PFSK-1 (cell line): ENCODE measurements around the gene PRRX1.

Source experiments
- POLR2AphosphoS5 ChIP-seq: IDR thresholded peaks from 2 replicates; pipeline ENCODE4 v1.6.1; 2012; ENCODE audit warnings: low read depth, mild to moderate bottlenecking, control low read depth, low read length, moderate library complexity
- REST ChIP-seq, 2 experiments: IDR thresholded peaks; 2 replicates each; pipeline versions ENCODE4 v1.6.1 to v1.8.0; 2011 to 2012; ENCODE audit warnings: low read depth in 2 of 2, low read length in 2 of 2, control low read depth in 1 of 2, inconsistent platforms in 1 of 2, mild to moderate bottlenecking in 1 of 2, moderate library complexity in 1 of 2; ENCODE audit not compliant: insufficient read depth in 1 of 2
- TAF1 ChIP-seq: IDR thresholded peaks from 2 replicates; pipeline ENCODE4 v1.6.1; 2012; ENCODE audit warnings: low read length, control low read depth, borderline replicate concordance; ENCODE audit not compliant: insufficient read depth

DNA sequence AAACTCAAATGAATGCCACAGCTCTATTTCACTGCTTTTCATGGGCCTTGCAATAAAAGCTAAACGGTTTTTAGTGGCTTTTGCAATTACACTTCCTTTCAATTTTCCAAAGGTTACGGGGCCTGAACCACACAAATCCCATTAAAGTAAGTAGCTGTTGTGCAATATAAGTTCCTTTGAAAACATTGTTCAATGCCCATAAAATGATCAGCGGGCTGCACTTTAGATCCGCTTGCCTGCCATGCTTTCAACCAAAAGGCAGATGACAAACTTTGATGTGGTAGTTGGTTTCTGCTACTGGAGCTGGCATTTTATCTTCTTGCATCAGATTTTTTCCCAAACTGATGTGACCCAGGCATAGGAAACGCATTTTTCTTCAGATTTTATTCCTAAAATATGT is 50.2 kb downstream of the PRRX1 start:
- TF ChIP-seq POLR2AphosphoS5 (no peak), TAF1 (no peak), REST (IDR thresholded peaks at IDR 0.05; ENCODE audit: insufficient read depth in 1 of 2, low read depth in 2 of 2, low read length in 2 of 2) (no peak)
